Type B pancreatic cell (in vitro differentiated cells): ENCODE results near the gene PARP15. TPM values are rescaled to one million over a fixed set of nuclear protein-coding genes. Genes with fewer than 3 reads are reported as not detected.
A peak's percentile ranks its signal among the peaks of the same experiment; 100 is the strongest.
"Not testable (repeated sequence)": the region's sequence is repeated elsewhere in the genome, so short reads cannot be mapped to it uniquely, and the experiment has no call there.

ENCODE experiments used
- DNase-seq: peaks from one replicate; pipeline ENCODE4 v3.0.0; 2021; ENCODE audit warnings: mixed read lengths; ENCODE audit not compliant: unreplicated experiment; ENCODE audit errors: extremely low spot score
- H3K27ac Mint-ChIP-seq: 2 replicates; pipeline ENCODE4 v1.8.0; 2021; ENCODE audit warnings: mild to moderate bottlenecking, mixed read lengths
- H3K27me3 Mint-ChIP-seq: 2 replicates; pipeline ENCODE4 v1.8.0; 2021; ENCODE audit warnings: mixed read lengths
- H3K36me3 Mint-ChIP-seq: 2 replicates; pipeline ENCODE4 v1.8.0; 2021; ENCODE audit warnings: mixed read lengths
- H3K4me1 Mint-ChIP-seq: one replicate; pipeline ENCODE4 v1.8.0; 2021; ENCODE audit warnings: mixed read lengths; ENCODE audit not compliant: unreplicated experiment
- H3K4me3 Mint-ChIP-seq: 2 replicates; pipeline ENCODE4 v1.8.0; 2021; ENCODE audit warnings: mild to moderate bottlenecking, mixed read lengths
- H3K9me3 Mint-ChIP-seq: 2 replicates; pipeline ENCODE4 v1.8.0; 2021; ENCODE audit warnings: mixed read lengths
- total RNA-seq: library from RNA; stranded (reverse); gene quantifications from 2 replicates; pipeline ENCODE4 v1.2.1, GENCODE V29; 2021; ENCODE audit warnings: low replicate concordance
- TF ChIP-seq, protein P1 (sequence below): fragments of 200-600 bp; sonication (generic); conservative IDR thresholded peaks from 2 replicates; pipeline ENCODE4 v1.5.0; 2021; ENCODE audit warnings: antibody characterized with exemption, mild to moderate bottlenecking

The PARP15 gene
- total RNA-seq, 1 donor from 2014 or later = 0.29 TPM

DNA sequence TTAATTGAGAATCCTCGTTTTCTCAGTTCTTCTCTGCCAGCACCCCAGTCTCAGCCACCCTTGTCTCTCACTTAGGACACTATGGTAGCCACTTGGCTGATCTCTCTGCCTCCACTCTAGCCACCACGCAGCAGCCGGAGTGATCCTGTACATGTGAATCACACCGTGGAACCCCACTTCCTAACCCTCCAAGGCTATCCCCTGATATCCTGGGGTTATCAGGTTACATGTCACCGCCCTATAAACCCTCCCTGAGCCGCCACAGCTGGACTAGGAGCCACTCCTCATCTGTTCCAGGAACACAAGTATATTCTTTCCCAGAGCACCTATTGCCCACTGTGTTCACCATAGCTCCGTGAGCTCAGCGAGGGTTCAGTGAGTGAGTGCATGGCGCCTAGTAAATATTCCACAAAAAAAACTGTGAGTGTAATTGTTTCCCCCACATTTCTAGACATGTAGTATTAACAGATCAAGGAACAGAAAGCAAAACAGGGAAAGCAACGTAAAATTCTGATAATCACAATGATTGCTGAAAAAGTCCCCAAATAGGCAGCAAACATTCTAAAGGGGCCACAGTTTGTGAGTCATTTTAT lies 102.5 kb downstream of the PARP15 start:
- Mint-ChIP-seq H3K4me1 (peaks cover 19% of the 10 kb centered on the region), H3K27me3 (peaks cover 10% of the 10 kb centered on the region), H3K4me3 (peak overlapping the region; percentile 91), H3K27ac (peak overlapping the region; percentile 87), H3K9me3 (no peaks in the 10 kb centered on the region), H3K36me3 (peaks cover under 1% of the 10 kb centered on the region)
- TF ChIP-seq, protein P1, sequence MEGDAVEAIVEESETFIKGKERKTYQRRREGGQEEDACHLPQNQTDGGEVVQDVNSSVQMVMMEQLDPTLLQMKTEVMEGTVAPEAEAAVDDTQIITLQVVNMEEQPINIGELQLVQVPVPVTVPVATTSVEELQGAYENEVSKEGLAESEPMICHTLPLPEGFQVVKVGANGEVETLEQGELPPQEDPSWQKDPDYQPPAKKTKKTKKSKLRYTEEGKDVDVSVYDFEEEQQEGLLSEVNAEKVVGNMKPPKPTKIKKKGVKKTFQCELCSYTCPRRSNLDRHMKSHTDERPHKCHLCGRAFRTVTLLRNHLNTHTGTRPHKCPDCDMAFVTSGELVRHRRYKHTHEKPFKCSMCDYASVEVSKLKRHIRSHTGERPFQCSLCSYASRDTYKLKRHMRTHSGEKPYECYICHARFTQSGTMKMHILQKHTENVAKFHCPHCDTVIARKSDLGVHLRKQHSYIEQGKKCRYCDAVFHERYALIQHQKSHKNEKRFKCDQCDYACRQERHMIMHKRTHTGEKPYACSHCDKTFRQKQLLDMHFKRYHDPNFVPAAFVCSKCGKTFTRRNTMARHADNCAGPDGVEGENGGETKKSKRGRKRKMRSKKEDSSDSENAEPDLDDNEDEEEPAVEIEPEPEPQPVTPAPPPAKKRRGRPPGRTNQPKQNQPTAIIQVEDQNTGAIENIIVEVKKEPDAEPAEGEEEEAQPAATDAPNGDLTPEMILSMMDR = no peak
- no peak for DNase-seq

DNA sequence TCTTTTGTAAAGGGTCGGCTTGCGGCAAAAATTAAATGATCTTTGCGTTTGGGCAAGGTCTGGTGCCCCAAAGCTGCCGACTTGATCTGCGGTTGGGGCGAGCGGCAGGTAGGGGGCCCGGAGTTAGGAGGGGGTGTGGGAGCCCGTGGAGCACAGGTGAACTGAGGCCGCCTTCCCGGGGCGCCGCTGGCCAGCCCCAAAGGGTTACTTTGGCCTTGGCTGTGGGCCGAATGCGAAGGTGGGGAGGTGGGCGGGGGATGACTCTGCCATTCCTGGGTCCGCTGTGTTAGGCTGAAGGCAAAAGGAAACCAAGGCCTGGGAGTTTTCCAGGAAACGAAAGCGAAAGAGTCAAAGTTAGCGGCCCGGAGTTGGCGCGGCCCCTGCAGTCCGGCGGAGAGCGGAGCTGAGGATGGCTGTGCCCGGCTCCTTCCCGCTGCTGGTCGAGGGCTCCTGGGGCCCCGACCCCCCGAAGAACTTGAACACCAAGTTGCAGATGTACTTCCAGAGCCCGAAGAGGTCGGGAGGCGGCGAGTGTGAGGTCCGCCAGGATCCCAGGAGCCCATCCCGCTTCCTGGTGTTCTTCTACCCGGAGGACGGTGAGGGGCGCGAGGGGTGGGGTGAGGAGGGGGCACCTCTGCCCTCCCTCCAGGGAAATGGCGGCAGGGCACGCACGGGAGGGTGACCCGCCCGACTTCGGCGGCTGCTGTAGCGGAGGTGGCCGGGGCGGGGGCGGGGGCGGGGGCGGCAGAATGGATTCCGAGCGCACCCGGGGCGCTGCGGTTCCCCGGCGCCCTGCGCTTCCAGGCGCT lies 103.2 kb downstream of the PARP15 start, which contains the start of gene PARP14:
TSS of gene PARP14 (plus strand) at position 365 of the 809 bp plus-strand sequence. CDS start at position 410, 45 bp downstream.
- TF ChIP-seq, protein P1 = peak; percentile 30
- H3K9me3 Mint-ChIP-seq = no peaks in the 10 kb centered on the region
- H3K4me3 Mint-ChIP-seq = peak within 1 kb of the TSS; percentile 92
- H3K27me3 Mint-ChIP-seq = peaks cover 10% of the 10 kb centered on the region
- peaks cover 19% of the 10 kb centered on the region for H3K4me1 Mint-ChIP-seq
- no peak for DNase-seq
- H3K27ac Mint-ChIP-seq = peak within 1 kb of the TSS; percentile 87
- peaks cover 4% of the 10 kb centered on the region for H3K36me3 Mint-ChIP-seq

DNA sequence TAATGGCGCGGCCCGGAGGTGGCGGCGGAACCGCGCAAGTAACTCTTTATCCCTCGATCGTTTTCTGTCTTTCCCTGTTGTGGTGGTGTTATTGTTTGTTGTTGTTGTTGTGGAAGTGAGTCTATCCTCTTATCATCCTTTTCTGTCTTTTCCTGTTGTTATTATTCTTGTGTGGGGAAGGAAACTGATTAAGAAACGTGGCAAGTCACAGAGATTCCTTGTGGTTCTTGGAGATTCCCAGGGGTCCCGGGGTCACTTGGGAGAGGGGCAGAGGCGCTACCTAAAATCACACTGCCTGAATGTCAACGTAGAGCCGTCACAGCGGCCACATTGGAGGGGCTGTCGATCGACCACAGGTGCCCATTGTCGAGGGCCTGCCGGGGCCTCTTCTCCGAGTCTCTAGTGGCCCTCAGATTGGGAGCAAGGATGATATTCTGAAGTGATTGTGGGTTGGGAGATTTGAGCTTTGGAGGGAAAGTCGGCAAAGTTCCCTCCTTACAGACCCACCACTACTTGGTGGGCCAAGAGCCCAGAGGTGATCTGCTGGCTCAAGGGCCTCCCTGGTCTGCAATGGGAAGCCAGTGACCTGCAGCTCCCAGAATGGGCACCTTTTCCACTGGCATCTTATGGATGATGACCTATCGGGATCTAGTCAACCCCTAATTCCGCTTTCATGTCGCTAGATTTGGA lies 104.0 kb downstream of the PARP15 start:
- TF ChIP-seq, protein P1 = no peak

DNA sequence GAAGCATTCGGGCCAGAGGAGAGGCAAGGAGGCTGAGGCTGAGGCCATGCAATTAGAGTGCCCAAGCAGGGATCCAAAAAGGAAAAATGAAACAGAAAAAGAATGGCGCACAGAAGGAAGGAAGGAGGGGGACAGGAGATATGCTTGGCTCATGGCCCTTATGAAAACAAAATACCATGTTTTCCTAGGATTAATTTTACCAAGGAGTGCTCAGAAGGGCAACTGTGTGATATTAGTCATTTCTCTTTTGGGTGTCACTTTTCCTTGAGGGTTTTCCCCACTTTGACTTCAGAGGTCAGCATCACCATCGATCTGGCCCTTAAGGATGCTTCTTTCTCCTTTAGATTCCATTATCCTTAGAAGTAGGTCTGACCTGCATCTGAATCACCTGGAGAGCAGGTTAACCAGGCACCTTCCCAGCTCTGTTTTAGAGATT lies 104.5 kb downstream of the PARP15 start:
- Mint-ChIP-seq H3K27ac (no peak overlapping the region), H3K4me1 (peaks cover 19% of the 10 kb centered on the region), H3K36me3 (peaks cover 4% of the 10 kb centered on the region), H3K27me3 (peaks cover 10% of the 10 kb centered on the region), H3K4me3 (peak overlapping the region; percentile 92), H3K9me3 (no peaks in the 10 kb centered on the region)
- no peak for DNase-seq
- TF ChIP-seq, protein P1 = no peak

More for the DNA sequence above, 104.0 kb downstream of the PARP15 start:
- H3K9me3 Mint-ChIP-seq = no peaks in the 10 kb centered on the region
- H3K27ac Mint-ChIP-seq = peak overlapping the region; percentile 78
- no peak for DNase-seq
- peaks cover 19% of the 10 kb centered on the region for H3K4me1 Mint-ChIP-seq
- H3K36me3 Mint-ChIP-seq = peaks cover 4% of the 10 kb centered on the region
- peak overlapping the region; percentile 92 for H3K4me3 Mint-ChIP-seq
- peaks cover 10% of the 10 kb centered on the region for H3K27me3 Mint-ChIP-seq

DNA sequence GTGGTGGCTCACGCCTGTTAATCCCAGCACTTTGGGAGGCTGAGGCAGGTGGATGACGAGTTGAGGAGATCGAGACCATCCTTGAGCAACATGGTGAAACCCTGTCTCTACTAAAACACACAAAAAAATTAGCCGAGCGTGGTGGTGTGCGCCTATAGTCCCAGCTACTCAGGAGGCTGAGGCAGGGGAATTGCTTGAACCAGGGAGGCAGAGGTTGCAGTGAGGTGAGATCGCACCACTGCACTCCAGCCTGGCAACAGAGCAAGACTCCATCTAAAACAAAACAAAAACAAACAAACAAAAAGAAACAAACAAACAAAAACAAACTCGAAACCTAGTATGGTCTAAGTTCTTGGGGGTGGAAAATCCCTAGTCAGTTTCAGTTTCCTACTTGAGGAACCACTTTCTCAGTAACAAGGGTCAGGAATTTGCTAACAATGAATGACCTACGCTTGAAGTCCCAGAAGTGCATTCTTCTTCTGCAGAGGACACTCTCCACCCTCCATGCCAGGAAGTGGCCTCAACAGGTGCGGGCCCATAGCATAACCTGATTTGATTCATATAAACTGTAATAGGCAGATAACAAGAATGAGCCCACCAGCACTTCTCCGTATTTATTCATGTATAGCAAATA lies 105.4 kb downstream of the PARP15 start:
- DNase-seq, H3K9me3 Mint-ChIP-seq, H3K36me3 Mint-ChIP-seq: not testable (repeated sequence)
- peaks cover 19% of the 10 kb centered on the region for H3K4me1 Mint-ChIP-seq
- H3K27me3 Mint-ChIP-seq = peaks cover 10% of the 10 kb centered on the region
- H3K27ac Mint-ChIP-seq = peak overlapping the region; percentile 13
- H3K4me3 Mint-ChIP-seq = peak overlapping the region; percentile 69
